Breast epithelium (tissue), 4 donors: ENCODE measurements around the gene ELK4. TPM values are rescaled to one million over a fixed set of nuclear protein-coding genes. Genes with fewer than 3 reads are reported as not detected.

Source experiments
- DNase-seq, 2 donors: peaks; one replicate each; pipeline ENCODE4 v3.0.0-alpha.2; 2019; ENCODE audit warnings: low spot score in 2 of 2
- H3K27ac ChIP-seq, 2 donors: fragments of 200-600 bp; sonication (generic) in 1 of 2; one replicate each; pipeline ENCODE4 v1.5.1; 2016 to 2019; ENCODE audit warnings: mild to moderate bottlenecking in 1 of 2
- H3K27me3 ChIP-seq, 2 donors: fragments of 200-600 bp; sonication (generic) in 1 of 2; one replicate each; pipeline versions ENCODE4 v1.5.1 to v1.6.0; 2017 to 2019; ENCODE audit warnings: control low read depth in 1 of 2, mild to moderate bottlenecking in 1 of 2
- H3K36me3 ChIP-seq: fragments of 200-600 bp; one replicate; pipeline ENCODE4 v1.5.1; 2019
- H3K4me1 ChIP-seq, 2 donors: fragments of 200-600 bp; sonication (generic); one replicate each; pipeline ENCODE4 v1.5.1; 2016 to 2019; ENCODE audit warnings: control low read depth in 1 of 2
- H3K4me3 ChIP-seq, 3 donors: fragments of 200-600 bp; sonication (generic); 1 replicate in 2 of 3; 2 replicates in 1 of 3; pipeline ENCODE4 v1.5.1; 2016 to 2019; ENCODE audit warnings: mild to moderate bottlenecking in 3 of 3, moderate library complexity in 2 of 3
- H3K9me3 ChIP-seq, 2 donors: fragments of 200-600 bp; sonication (generic) in 1 of 2; one replicate each; pipeline ENCODE4 v1.5.1; 2016 to 2019; ENCODE audit warnings: control low read depth in 1 of 2
- POLR2A ChIP-seq: fragments of 450-650 bp; IDR thresholded peaks from one replicate; pipeline ENCODE4 v1.6.1; 2016; ENCODE audit warnings: antibody characterized with exemption, mild to moderate bottlenecking, moderate library complexity
- POLR2AphosphoS5 ChIP-seq, 3 donors: sonication (generic); formaldehyde crosslinking; IDR thresholded peaks; one replicate each; pipeline ENCODE4 v1.6.1; 2017; ENCODE audit warnings: antibody characterized with exemption in 3 of 3
- intact Hi-C: fragments of 100-400 bp; cut with DNase I; formaldehyde crosslinking; loops from one replicate; pipeline ENCODE4 v1.15.1; 2023; ENCODE audit warnings: low total_unique reads
- total RNA-seq, 3 donors: library from RNA; depleted of rRNA; stranded (reverse); fragments of >200 nt; gene quantifications; one replicate each; pipeline ENCODE4 v1.1.0, GENCODE V29; 2016
- TF ChIP-seq, protein P1 (sequence below), 3 donors: fragments of 450-650 bp; IDR thresholded peaks; one replicate each; pipeline ENCODE4 v1.5.1; 2016 to 2017; ENCODE audit warnings: antibody characterized with exemption in 3 of 3, mild to moderate bottlenecking in 3 of 3, moderate library complexity in 3 of 3

Gene ELK4
- total RNA-seq, 3 donors from 2014 or later: 22.6 to 32.5 (median 26.5) TPM

DNA sequence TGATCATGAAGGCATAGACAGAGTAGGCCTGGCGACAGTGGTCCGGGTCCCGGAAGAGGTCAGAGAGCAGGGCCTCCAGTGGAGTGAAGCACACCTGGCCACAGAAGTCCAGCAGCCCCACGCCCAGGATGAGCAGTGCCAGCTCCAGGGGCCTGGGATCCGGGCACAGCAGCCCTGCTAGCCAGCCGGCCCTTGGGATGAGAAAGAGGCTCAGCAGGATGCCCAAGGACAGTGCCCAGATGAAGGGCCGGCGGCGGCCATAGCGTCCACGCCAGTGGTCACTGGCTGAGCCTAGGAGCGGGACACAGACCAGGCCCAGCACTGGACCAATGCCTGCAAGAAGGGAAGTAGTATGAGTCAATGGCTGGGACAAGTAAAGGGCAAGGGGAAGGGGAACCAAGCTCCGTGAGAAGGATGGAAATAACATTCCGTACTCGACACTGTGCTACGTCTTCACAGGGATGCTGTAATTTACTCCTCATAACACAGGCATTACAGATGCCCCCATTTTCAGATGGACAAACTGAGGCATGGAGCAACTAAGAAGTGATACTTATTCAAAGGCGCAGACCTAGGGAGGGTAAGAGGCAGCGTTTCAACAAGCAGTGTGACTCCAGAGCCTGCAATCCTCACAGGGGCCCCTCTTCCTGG is 31.6 kb upstream of the ELK4 start:
- no peak for DNase-seq
- Histone ChIP-seq H3K36me3 (no peaks in the 10 kb centered on the region), H3K27ac (no peak overlapping the region), H3K27me3 (no peaks in the 10 kb centered on the region), H3K4me3 (no peak overlapping the region), H3K4me1 (peaks cover 3 to 12% of the 10 kb centered on the region in 2 donors), H3K9me3 (no peaks in the 10 kb centered on the region)
- intact Hi-C loops: no loop called here
- TF ChIP-seq, protein P1, sequence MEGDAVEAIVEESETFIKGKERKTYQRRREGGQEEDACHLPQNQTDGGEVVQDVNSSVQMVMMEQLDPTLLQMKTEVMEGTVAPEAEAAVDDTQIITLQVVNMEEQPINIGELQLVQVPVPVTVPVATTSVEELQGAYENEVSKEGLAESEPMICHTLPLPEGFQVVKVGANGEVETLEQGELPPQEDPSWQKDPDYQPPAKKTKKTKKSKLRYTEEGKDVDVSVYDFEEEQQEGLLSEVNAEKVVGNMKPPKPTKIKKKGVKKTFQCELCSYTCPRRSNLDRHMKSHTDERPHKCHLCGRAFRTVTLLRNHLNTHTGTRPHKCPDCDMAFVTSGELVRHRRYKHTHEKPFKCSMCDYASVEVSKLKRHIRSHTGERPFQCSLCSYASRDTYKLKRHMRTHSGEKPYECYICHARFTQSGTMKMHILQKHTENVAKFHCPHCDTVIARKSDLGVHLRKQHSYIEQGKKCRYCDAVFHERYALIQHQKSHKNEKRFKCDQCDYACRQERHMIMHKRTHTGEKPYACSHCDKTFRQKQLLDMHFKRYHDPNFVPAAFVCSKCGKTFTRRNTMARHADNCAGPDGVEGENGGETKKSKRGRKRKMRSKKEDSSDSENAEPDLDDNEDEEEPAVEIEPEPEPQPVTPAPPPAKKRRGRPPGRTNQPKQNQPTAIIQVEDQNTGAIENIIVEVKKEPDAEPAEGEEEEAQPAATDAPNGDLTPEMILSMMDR (IDR thresholded peaks at IDR 0.05): no peak
- TF ChIP-seq POLR2A (no peak), POLR2AphosphoS5 (IDR thresholded peaks at IDR 0.05) (no peak)

DNA sequence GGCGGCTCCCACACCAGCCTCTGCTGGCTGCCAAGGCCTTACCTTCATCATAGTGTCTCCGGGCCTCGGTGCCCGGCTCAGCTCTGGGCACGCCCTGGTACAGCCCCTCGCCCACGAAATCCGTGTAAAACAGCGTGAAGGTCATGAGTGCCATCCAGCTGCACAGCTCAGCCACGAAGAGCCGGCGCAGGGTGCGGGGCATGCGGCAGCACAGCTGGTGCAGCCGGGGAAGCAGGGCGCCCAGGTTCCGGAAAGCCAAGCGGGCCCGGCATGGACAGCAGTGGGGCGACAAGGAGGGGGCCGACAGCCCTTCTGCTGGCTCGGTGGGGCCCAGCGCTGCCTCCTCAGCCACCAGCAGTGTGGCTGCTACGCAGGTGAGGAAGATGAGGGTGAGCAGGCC is 31.0 kb upstream of the ELK4 start:
- no peaks in the 10 kb centered on the region for H3K27me3 ChIP-seq
- H3K4me3 ChIP-seq: no peak overlapping the region
- TF ChIP-seq POLR2A: no peak
- TF ChIP-seq POLR2AphosphoS5 (IDR thresholded peaks at IDR 0.05): no peak
- TF ChIP-seq, protein P1 (IDR thresholded peaks at IDR 0.05): no peak
- DNase-seq: no peak
- no peak overlapping the region for H3K27ac ChIP-seq
- intact Hi-C loops: no loop called here
- peaks cover 3 to 8% of the 10 kb centered on the region in 2 donors for H3K4me1 ChIP-seq
- H3K36me3 ChIP-seq: no peaks in the 10 kb centered on the region
- no peaks in the 10 kb centered on the region for H3K9me3 ChIP-seq

DNA sequence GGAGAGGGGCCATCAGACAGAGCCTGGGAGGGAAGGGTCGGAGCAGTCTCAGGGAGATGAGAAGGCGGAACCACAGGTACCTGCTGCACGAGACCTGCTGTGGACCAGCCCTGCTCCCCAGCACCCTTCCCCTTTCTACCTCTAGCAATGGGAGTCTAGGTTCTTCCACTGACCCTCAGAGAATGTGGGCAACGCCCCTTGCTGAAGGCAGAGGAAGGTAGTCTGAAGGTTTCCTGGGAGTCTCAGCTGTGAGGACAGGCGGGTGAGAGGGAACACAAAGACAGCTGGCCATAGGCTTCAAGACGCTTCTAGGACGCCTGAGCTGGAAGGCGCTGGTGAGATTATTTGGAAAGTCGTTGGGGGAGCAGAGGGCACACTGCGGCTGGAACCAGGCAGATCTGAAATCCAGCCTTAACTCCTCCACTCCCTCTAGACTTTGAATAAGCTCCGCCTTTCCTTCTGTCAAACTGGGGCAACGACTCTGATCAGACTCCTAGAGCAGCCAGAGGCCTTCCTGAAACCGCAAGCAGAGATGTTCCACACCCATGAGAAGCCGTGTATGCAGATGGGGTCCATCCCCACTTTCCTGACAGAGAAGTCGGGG is 30.4 kb upstream of the ELK4 start:
- no peak for DNase-seq
- intact Hi-C loops: no loop called here
- H3K27ac ChIP-seq: no peak overlapping the region
- no peaks in the 10 kb centered on the region for H3K36me3 ChIP-seq
- H3K9me3 ChIP-seq: no peaks in the 10 kb centered on the region
- no peak overlapping the region for H3K4me3 ChIP-seq
- peaks cover 3 to 8% of the 10 kb centered on the region in 2 donors for H3K4me1 ChIP-seq
- TF ChIP-seq, protein P1 (IDR thresholded peaks at IDR 0.05): no peak
- TF ChIP-seq POLR2A (no peak), POLR2AphosphoS5 (IDR thresholded peaks at IDR 0.05) (no peak)
- H3K27me3 ChIP-seq: no peaks in the 10 kb centered on the region

DNA sequence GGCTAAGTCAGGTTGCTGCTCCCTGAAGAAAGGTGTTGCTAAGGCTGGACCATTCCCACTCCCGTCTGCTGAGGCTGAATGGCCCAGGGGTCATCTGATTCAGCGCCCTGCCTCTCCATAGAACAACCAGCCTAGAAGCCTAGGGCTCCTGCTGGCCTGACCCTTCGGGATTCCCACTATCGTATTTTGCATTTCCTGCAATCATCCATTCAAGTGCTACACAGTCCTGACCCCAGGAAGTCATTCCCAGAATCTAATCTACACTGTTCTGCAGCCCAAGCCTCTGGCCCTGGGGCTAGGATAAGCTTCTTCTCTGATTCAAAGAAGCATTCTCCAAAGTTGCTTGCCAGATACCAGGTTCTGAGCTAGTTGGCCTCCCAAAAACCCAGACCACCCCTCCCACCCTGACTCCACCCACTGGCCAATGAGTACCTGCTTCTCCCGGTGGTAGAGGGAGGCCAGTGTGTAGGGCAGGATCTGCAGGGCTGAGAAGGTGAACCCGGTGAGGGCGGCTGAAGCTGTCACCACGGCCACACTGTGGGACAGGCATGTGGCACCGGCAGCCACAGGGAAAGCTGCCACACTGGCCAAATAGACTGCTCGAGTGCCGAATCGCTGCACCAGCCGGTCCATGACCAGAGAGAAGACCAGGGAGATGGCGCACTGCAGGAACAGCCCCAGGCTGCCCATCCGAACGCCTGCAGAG is 29.8 kb upstream of the ELK4 start:
- Histone ChIP-seq H3K4me3 (no peak overlapping the region), H3K27ac (no peak overlapping the region), H3K9me3 (no peaks in the 10 kb centered on the region), H3K36me3 (no peaks in the 10 kb centered on the region), H3K27me3 (no peaks in the 10 kb centered on the region), H3K4me1 (peaks cover 3 to 8% of the 10 kb centered on the region in 2 donors)
- intact Hi-C loops: no loop called here
- TF ChIP-seq POLR2AphosphoS5 (IDR thresholded peaks at IDR 0.05): no peak
- no peak for DNase-seq

DNA sequence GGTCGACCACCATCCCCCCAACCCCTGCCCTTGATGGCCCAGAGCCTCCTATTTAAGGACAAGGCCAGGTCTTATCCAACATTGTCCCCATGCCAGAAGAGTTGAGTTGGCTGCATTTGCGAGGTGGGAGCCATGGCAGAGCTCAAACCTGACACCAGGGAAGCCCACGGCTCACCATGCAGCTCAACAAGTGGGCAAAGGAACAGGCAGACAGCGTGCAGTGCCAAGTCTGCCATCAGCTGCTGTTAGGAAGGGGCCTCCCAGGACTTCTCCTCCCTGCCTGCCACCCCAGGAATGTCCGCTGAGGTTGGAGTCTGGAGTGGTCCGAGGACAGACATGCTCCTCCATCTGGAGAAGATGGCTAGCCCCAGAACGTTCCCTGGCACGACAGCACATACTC is 28.6 kb upstream of the ELK4 start:
- H3K36me3 ChIP-seq: no peaks in the 10 kb centered on the region
- peaks cover 3 to 8% of the 10 kb centered on the region in 2 donors for H3K4me1 ChIP-seq
- intact Hi-C loops: no loop called here
- no peak overlapping the region for H3K27ac ChIP-seq
- H3K9me3 ChIP-seq: no peaks in the 10 kb centered on the region
- TF ChIP-seq, protein P1 (IDR thresholded peaks at IDR 0.05): no peak
- no peak for TF ChIP-seq POLR2A
- no peak for TF ChIP-seq POLR2AphosphoS5 (IDR thresholded peaks at IDR 0.05)
- H3K27me3 ChIP-seq: no peaks in the 10 kb centered on the region
- H3K4me3 ChIP-seq: no peak overlapping the region
- DNase-seq: no peak
